ENCODE results near the gene CCDC92.

The CCDC92 gene

GRCh38 chr12:123992118-123992825 lies 19.6 kb upstream of the CCDC92 start:
- Mint-ChIP-seq H3K27me3 (no peaks in the 10 kb centered on the region), H3K27ac (no peak overlapping the region), H3K36me3 (peaks cover 76% of the 10 kb centered on the region), H3K4me1 (peaks cover 32% of the 10 kb centered on the region), H3K9me3 (no peaks in the 10 kb centered on the region), H3K4me3 (no peak overlapping the region)
- no peak for ATAC-seq

- no peaks in the 10 kb centered on the region for H3K27me3 Mint-ChIP-seq
- no peak for ATAC-seq
Observed at GRCh38 chr12:123991372-123991951, 18.8 kb upstream of the CCDC92 start.

GRCh38 chr12:123990511-123990910 lies 17.9 kb upstream of the CCDC92 start:
- Mint-ChIP-seq H3K27me3 (no peaks in the 10 kb centered on the region), H3K36me3 (peaks cover 63% of the 10 kb centered on the region), H3K27ac (no peak overlapping the region), H3K9me3 (no peaks in the 10 kb centered on the region), H3K4me3 (no peak overlapping the region), H3K4me1 (peaks cover 44% of the 10 kb centered on the region)
- ATAC-seq: no peak

More at GRCh38 chr12:123991372-123991951, 18.8 kb upstream of the CCDC92 start:
- peaks cover 72% of the 10 kb centered on the region for H3K36me3 Mint-ChIP-seq
- H3K9me3 Mint-ChIP-seq: no peaks in the 10 kb centered on the region
- H3K4me3 Mint-ChIP-seq: no peak overlapping the region
- H3K4me1 Mint-ChIP-seq: peaks cover 38% of the 10 kb centered on the region
- H3K27ac Mint-ChIP-seq: no peak overlapping the region

DNA sequence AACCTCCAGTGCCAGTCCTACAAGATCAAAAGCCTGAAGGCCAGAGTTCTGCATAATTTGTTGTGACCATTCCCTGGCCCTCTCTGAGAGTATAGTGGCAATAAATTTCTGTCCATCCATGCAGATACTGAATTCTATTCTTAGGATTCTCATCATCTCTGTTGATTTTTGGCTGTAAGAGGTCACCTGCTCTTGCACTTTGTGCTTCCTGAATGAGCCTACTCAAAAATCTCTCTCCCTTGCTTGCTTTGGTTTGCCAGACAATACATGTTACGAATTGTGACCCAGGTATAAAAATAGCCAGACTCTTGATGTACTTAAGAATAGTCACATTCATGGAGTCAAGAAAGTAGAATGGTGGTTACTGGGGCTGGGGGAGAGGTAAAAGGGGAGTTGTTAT lies 17.1 kb upstream of the CCDC92 start:
- Mint-ChIP-seq H3K4me1 (peaks cover 45% of the 10 kb centered on the region), H3K27ac (no peak overlapping the region), H3K27me3 (no peaks in the 10 kb centered on the region), H3K9me3 (no peaks in the 10 kb centered on the region), H3K4me3 (no peak overlapping the region), H3K36me3 (peaks cover 58% of the 10 kb centered on the region)
- ATAC-seq: no peak

GRCh38 chr12:123989168-123989567 lies 16.5 kb upstream of the CCDC92 start:
- no peak overlapping the region for H3K27ac Mint-ChIP-seq
- H3K36me3 Mint-ChIP-seq: peaks cover 57% of the 10 kb centered on the region
- H3K9me3 Mint-ChIP-seq: no peaks in the 10 kb centered on the region

GRCh38 chr12:123987022-123987421 lies 14.4 kb upstream of the CCDC92 start:
- ATAC-seq: no peak
- H3K36me3 Mint-ChIP-seq: peaks cover 57% of the 10 kb centered on the region

More at GRCh38 chr12:123989168-123989567, 16.5 kb upstream of the CCDC92 start:
- no peak for ATAC-seq
- H3K4me1 Mint-ChIP-seq: peaks cover 45% of the 10 kb centered on the region
- H3K27me3 Mint-ChIP-seq: no peaks in the 10 kb centered on the region
- H3K4me3 Mint-ChIP-seq: no peak overlapping the region

GRCh38 chr12:123986374-123986965 lies 13.8 kb upstream of the CCDC92 start:
- H3K27me3 Mint-ChIP-seq: no peaks in the 10 kb centered on the region
- no peak for ATAC-seq
- H3K36me3 Mint-ChIP-seq: peaks cover 53% of the 10 kb centered on the region
- H3K4me3 Mint-ChIP-seq: no peak overlapping the region
- no peaks in the 10 kb centered on the region for H3K9me3 Mint-ChIP-seq
- H3K4me1 Mint-ChIP-seq: peaks cover 54% of the 10 kb centered on the region
- no peak overlapping the region for H3K27ac Mint-ChIP-seq

More at GRCh38 chr12:123987022-123987421, 14.4 kb upstream of the CCDC92 start:
- Mint-ChIP-seq H3K4me3 (no peak overlapping the region), H3K27me3 (no peaks in the 10 kb centered on the region), H3K9me3 (no peaks in the 10 kb centered on the region), H3K4me1 (peaks cover 53% of the 10 kb centered on the region), H3K27ac (no peak overlapping the region)

- Mint-ChIP-seq H3K27ac (no peak overlapping the region), H3K27me3 (no peaks in the 10 kb centered on the region), H3K4me3 (no peak overlapping the region), H3K4me1 (peaks cover 49% of the 10 kb centered on the region), H3K36me3 (peaks cover 45% of the 10 kb centered on the region), H3K9me3 (no peaks in the 10 kb centered on the region)
- ATAC-seq: no peak
Observed at GRCh38 chr12:123984903-123985302, 12.3 kb upstream of the CCDC92 start.

- Mint-ChIP-seq H3K4me1 (peaks cover 49% of the 10 kb centered on the region), H3K27ac (peak overlapping the region; percentile 3), H3K4me3 (no peak overlapping the region), H3K27me3 (no peaks in the 10 kb centered on the region), H3K9me3 (no peaks in the 10 kb centered on the region), H3K36me3 (peaks cover 35% of the 10 kb centered on the region)
- ATAC-seq: peak; percentile 63
Observed at GRCh38 chr12:123983822-123984485, 11.3 kb upstream of the CCDC92 start.

GRCh38 chr12:123982269-123982668 lies 9.6 kb upstream of the CCDC92 start:
- H3K27me3 Mint-ChIP-seq: no peaks in the 10 kb centered on the region
- peaks cover 30% of the 10 kb centered on the region for H3K36me3 Mint-ChIP-seq
- no peaks in the 10 kb centered on the region for H3K9me3 Mint-ChIP-seq
- H3K4me1 Mint-ChIP-seq: peaks cover 41% of the 10 kb centered on the region
- no peak overlapping the region for H3K27ac Mint-ChIP-seq
- no peak for ATAC-seq
- H3K4me3 Mint-ChIP-seq: no peak overlapping the region

DNA sequence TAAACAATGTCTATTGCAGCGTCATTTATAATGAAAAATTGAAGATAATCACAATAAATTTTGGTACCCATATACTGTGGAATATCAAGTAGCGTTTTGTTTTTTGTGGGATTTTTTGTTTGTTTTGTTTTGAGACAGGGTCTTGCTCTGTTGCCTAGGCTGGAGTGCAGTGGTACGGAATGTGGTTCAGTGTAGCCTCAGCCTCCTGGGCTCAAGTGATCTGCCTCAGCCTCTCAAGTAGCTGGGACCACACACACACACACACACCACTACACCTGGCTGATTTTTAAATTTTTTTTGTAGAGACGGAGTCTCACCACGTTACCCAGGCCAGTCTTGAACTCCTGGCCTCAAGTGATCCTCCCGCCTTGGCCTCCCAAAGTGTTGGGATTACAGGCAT lies 6.9 kb upstream of the CCDC92 start:
- Mint-ChIP-seq H3K4me1 (peaks cover 33% of the 10 kb centered on the region), H3K36me3 (peaks cover 40% of the 10 kb centered on the region), H3K27me3 (no peaks in the 10 kb centered on the region), H3K4me3 (no peak overlapping the region), H3K27ac (no peak overlapping the region), H3K9me3 (no peaks in the 10 kb centered on the region)
- ATAC-seq: no peak

- H3K27me3 Mint-ChIP-seq: no peaks in the 10 kb centered on the region
- H3K27ac Mint-ChIP-seq: no peak overlapping the region
- peaks cover 29% of the 10 kb centered on the region for H3K36me3 Mint-ChIP-seq
- H3K4me3 Mint-ChIP-seq: no peak overlapping the region
- H3K9me3 Mint-ChIP-seq: no peaks in the 10 kb centered on the region
- ATAC-seq: no peak
- H3K4me1 Mint-ChIP-seq: peaks cover 32% of the 10 kb centered on the region
Observed at GRCh38 chr12:123976227-123976826, 3.7 kb upstream of the CCDC92 start.

DNA sequence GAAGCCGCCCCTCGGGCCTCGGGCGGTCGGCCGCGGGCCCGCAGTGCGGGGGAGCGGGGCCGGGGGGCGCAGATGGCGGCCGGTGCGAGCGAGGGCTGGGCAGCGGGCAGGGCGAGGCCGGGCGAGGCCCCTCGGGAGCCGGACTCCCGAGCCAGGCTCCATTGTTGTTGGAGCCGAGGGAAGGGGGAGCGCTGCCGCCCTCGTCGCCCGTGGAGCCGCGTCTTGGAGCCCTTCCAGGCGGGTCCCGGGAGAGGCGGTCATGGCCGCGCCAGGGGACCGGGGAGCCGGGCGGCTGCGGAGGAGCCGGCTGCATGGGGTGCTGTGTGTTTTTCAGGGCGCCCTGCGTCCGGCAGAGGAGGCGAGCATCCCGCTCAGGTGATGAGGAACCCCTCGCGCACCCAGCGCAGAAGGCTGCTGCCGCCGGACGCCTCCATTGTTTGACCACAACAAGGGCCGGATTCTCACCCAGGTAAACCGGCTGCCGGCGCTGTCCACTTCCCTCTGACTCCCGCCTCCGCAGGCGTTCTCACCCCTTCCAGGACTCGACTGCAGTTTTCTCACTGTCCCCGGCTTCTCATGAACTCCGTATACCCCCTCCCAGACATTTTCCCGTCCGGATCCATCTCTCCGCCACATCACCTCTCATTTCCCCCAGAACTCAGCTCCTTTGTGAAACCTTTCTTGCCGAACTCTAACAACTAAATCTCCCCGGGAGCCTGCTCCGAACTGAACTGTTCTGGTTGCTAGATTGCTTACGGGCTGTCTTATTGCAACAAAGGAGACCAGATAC lies 1.1 kb upstream of the CCDC92 start:
- peak; percentile 2 for ATAC-seq
- H3K4me3 Mint-ChIP-seq: peak overlapping the region; percentile 91

GRCh38 chr12:123971770-123972456 lies 718 bp downstream of the CCDC92 start:
- H3K4me1 Mint-ChIP-seq: peaks cover 27% of the 10 kb centered on the region
- H3K9me3 Mint-ChIP-seq: no peaks in the 10 kb centered on the region
- peak overlapping the region; percentile 87 for H3K4me3 Mint-ChIP-seq
- H3K27me3 Mint-ChIP-seq: no peaks in the 10 kb centered on the region
- peaks cover 11% of the 10 kb centered on the region for H3K36me3 Mint-ChIP-seq
- H3K27ac Mint-ChIP-seq: peak overlapping the region; percentile 76
- ATAC-seq: peak; percentile 10

More for the DNA sequence above, 1.1 kb upstream of the CCDC92 start:
- H3K36me3 Mint-ChIP-seq: peaks cover 23% of the 10 kb centered on the region
- peak overlapping the region; percentile 68 for H3K27ac Mint-ChIP-seq
- no peaks in the 10 kb centered on the region for H3K27me3 Mint-ChIP-seq
- H3K4me1 Mint-ChIP-seq: peaks cover 27% of the 10 kb centered on the region
- no peaks in the 10 kb centered on the region for H3K9me3 Mint-ChIP-seq

All from stimulated activated memory B cell treated with anti-CD40 and anti-IgM and Interleukin-4, amounts not matched to agents 10 μg/mL and 1 μg/mL and 100 μg/mL, for 72 hours (primary cell).